B cell (primary cell): Measurements from ENCODE around the gene NKAIN2.

Source experiments
- CTCF ChIP-seq: fragments of 200-600 bp; IDR thresholded peaks from one replicate; pipeline ENCODE4 v1.8.0; 2022; ENCODE audit warnings: antibody characterized with exemption, mild to moderate bottlenecking
- EZH2 ChIP-seq: IDR thresholded peaks from 2 replicates; pipeline ENCODE4 v1.6.1; 2012; ENCODE audit warnings: borderline replicate concordance, low read depth, mild to moderate bottlenecking, moderate library complexity, low read length; ENCODE audit not compliant: insufficient read depth, poor library complexity, severe bottlenecking

DNA sequence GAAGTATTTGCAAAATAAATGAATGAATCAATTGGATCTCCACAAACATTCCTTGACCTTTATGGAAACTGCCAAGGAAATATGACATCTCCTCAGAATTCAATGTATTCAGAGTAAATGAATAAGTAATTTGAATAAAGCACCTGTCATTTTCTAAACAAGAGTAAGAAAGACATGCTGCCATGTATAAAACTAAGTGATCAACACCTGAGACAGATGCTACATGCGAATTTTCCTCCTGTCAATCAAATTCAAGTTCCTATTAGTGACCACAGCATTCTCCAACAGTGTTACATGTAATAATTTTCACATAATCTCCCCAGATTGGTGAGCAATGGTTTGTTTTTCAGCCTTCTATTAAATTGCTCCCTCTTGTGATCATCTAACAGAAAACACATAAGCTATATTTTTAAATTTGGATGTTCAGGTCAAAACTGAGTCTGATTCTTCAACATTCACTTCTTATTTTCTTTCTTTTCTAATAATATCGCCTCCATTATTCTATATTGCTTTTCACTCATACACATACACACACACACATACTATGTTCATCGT lies 995.4 kb downstream of the NKAIN2 start:
- no peak for TF ChIP-seq CTCF
- TF ChIP-seq EZH2: no peak
